Epithelial cell of proximal tubule (primary cell): ENCODE measurements around the gene FBXO4. TPM values are rescaled to one million over a fixed set of nuclear protein-coding genes. Genes with fewer than 3 reads are reported as not detected.

Experiments
- DNase-seq: peaks from one replicate; pipeline ENCODE4 v3.0.0-alpha.2; 2011; ENCODE audit warnings: low read depth
- H3K4me3 ChIP-seq: 2 replicates; pipeline ENCODE4 v1.5.1; 2011; ENCODE audit warnings: low read depth, mild to moderate bottlenecking, low read length
- total RNA-seq: library from RNA; depleted of rRNA; stranded (reverse); fragments of >200 nt; gene quantifications from 2 replicates; pipeline ENCODE4 v1.2.3, GENCODE V29; 2015
- TF ChIP-seq, protein P1 (sequence below): conservative IDR thresholded peaks from 2 replicates; pipeline ENCODE4 v1.5.1; 2012; ENCODE audit warnings: low read depth, mild to moderate bottlenecking, low read length

Gene FBXO4
- total RNA-seq, 1 donor from 2014 or later, result 9.9 TPM

GRCh38 chr5:41896230-41896629 is 28.9 kb upstream of the FBXO4 start:
- TF ChIP-seq, protein P1, sequence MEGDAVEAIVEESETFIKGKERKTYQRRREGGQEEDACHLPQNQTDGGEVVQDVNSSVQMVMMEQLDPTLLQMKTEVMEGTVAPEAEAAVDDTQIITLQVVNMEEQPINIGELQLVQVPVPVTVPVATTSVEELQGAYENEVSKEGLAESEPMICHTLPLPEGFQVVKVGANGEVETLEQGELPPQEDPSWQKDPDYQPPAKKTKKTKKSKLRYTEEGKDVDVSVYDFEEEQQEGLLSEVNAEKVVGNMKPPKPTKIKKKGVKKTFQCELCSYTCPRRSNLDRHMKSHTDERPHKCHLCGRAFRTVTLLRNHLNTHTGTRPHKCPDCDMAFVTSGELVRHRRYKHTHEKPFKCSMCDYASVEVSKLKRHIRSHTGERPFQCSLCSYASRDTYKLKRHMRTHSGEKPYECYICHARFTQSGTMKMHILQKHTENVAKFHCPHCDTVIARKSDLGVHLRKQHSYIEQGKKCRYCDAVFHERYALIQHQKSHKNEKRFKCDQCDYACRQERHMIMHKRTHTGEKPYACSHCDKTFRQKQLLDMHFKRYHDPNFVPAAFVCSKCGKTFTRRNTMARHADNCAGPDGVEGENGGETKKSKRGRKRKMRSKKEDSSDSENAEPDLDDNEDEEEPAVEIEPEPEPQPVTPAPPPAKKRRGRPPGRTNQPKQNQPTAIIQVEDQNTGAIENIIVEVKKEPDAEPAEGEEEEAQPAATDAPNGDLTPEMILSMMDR, result no peak
- no peak for DNase-seq
- H3K4me3 ChIP-seq, result no peak overlapping the region

DNA sequence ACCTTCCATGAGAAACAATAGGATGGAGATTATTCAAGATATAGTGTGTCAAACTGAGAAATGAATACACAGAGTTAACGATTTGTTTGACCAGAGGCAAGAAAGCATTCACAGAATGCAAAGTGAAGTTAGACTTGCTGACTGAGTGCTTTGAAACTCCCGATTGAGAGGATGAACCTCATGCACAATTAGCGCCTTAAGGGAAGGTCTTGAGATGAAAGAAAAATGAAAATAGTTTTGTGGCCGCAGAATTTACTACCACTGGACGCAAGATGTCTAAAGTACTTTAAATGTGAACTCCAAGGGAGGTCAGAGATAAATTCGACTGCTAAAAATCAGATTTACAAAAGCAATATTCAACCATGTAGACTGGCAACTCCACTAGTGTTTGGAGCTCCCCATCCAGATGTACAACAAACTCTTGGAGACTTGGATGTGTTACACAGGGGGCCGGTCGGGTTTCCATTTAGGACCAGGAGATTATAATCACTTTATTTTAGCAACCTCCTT is 21.6 kb upstream of the FBXO4 start:
- TF ChIP-seq, protein P1, result no peak
- H3K4me3 ChIP-seq, result peak overlapping the region; percentile 61
- DNase-seq, result no peak

DNA sequence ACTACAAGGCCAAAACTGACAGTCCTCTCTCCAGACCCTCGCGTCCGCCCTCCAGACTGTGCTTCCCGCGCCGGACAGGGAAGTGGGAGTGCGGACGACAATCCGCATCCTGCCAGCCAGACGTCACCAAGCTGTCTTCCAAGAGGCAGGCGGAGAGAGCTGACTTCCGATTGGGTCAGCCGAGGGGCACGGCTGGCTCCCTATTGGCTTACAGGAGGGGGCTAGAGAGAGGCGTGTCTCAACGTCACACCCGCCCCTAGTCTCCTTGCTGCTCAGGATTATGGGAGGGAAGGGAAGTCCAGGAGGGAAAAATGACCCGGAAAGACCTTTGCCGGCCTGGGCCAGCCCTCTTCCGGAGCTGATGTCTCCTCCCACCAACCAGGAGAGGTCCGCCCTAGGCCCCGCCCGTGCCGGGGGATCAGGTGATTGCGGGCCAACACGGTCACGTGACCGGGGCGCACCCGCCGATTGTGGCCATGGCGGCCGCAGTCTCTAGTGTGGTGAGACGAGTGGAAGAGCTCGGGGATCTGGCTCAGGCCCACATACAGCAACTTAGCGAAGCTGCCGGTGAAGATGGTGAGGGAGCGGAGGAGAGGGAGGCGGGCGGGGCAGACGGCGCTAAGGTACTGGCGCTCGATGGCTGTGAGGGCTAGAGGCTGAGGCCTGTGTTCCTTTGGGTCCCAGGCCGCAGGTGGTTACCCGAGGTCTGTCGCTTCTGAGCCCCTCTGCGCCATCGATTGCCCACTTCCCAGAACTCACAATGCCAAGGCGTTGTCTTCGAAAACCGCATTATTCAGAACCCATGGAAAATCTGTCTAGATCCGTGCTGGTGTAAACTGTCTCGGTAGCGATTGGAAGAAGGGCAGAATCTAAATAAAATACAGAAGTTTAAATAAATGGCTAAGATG is 20.9 kb upstream of the FBXO4 start, which contains the start of gene RIMOC1:
TSS of gene RIMOC1 (plus strand) at position 453 of the 908 bp plus-strand sequence. CDS start at position 477, 24 bp downstream.
- peak within 1 kb of the TSS; percentile 85 for H3K4me3 ChIP-seq
- peak; percentile 95 for DNase-seq
- TF ChIP-seq, protein P1, result no peak

GRCh38 chr5:41906151-41906550 is 18.9 kb upstream of the FBXO4 start:
- TF ChIP-seq, protein P1, result no peak
- no peak for DNase-seq
- H3K4me3 ChIP-seq, result no peak overlapping the region

- TF ChIP-seq, protein P1, result no peak
- H3K4me3 ChIP-seq, result no peak overlapping the region
- DNase-seq, result no peak
These were observed 16.6 kb upstream of the FBXO4 start for GRCh38 chr5:41908374-41909079.

- DNase-seq, result no peak
- no peak overlapping the region for H3K4me3 ChIP-seq
- TF ChIP-seq, protein P1, result no peak
These were observed 7.0 kb upstream of the FBXO4 start for GRCh38 chr5:41918105-41918504.
